HG03135 (cell line): ENCODE data around the gene ELOVL6.
A peak's percentile ranks its signal among the peaks of the same experiment; 100 is the strongest.
"Not testable (repeated sequence)": the region's sequence is repeated elsewhere in the genome, so short reads cannot be mapped to it uniquely, and the experiment has no call there.

Source experiments
- ATAC-seq: cut with Tn5 transposase; IDR thresholded peaks from one replicate; pipeline ENCODE4 v1.9.1; 2021; ENCODE audit warnings: mild to moderate bottlenecking, moderate library complexity; ENCODE audit not compliant: unreplicated experiment

ELOVL6 gene

GRCh38 chr4:110039164-110039563 is 159.3 kb downstream of the ELOVL6 start:
- not testable (repeated sequence) for ATAC-seq

- ATAC-seq: peak; percentile 94
These were observed 164.4 kb downstream of the ELOVL6 start for GRCh38 chr4:110034026-110034393.

- ATAC-seq: no peak
These were observed 164.9 kb downstream of the ELOVL6 start for GRCh38 chr4:110033355-110034025.

- no peak for ATAC-seq
These were observed 165.8 kb downstream of the ELOVL6 start for GRCh38 chr4:110032603-110033002.

- ATAC-seq: no peak
These were observed 172.7 kb downstream of the ELOVL6 start for GRCh38 chr4:110025718-110026117.

- ATAC-seq: no peak
These were observed 173.4 kb downstream of the ELOVL6 start for GRCh38 chr4:110025056-110025455.

- no peak for ATAC-seq
These were observed 176.0 kb downstream of the ELOVL6 start for GRCh38 chr4:110022457-110022856.

- no peak for ATAC-seq
These were observed 177.6 kb downstream of the ELOVL6 start for GRCh38 chr4:110020646-110021443.

- ATAC-seq: no peak
These were observed 178.3 kb downstream of the ELOVL6 start for GRCh38 chr4:110020139-110020538.

GRCh38 chr4:110019153-110019552 is 179.3 kb downstream of the ELOVL6 start:
- ATAC-seq: no peak

GRCh38 chr4:110014233-110014632 is 184.2 kb downstream of the ELOVL6 start:
- ATAC-seq: no peak

- ATAC-seq: no peak
These were observed 185.5 kb downstream of the ELOVL6 start for GRCh38 chr4:110012917-110013316.

GRCh38 chr4:110010797-110011196 is 187.6 kb downstream of the ELOVL6 start:
- ATAC-seq: no peak

GRCh38 chr4:110009550-110009949 is 188.9 kb downstream of the ELOVL6 start:
- no peak for ATAC-seq

- ATAC-seq: no peak
These were observed 189.9 kb downstream of the ELOVL6 start for GRCh38 chr4:110008540-110008939.

GRCh38 chr4:110007217-110007616 is 191.2 kb downstream of the ELOVL6 start:
- ATAC-seq: no peak

GRCh38 chr4:110005461-110006056 is 192.9 kb downstream of the ELOVL6 start:
- ATAC-seq: no peak

- no peak for ATAC-seq
These were observed 193.9 kb downstream of the ELOVL6 start for GRCh38 chr4:110004556-110004955.

- ATAC-seq: no peak
These were observed 194.8 kb downstream of the ELOVL6 start for GRCh38 chr4:110003401-110004187.

GRCh38 chr4:110002326-110002725 is 196.1 kb downstream of the ELOVL6 start:
- ATAC-seq: no peak

- no peak for ATAC-seq
These were observed 198.9 kb downstream of the ELOVL6 start for GRCh38 chr4:109999585-109999912.
